Fibroblast of mammary gland (primary cell): Measurements from ENCODE around the gene KRT7.

ENCODE experiments used
- DNase-seq: peaks from one replicate; pipeline ENCODE4 v3.0.0-alpha.2; 2010; ENCODE audit warnings: low read depth
- H3K4me3 ChIP-seq: 2 replicates; pipeline ENCODE4 v1.5.1; 2011; ENCODE audit warnings: low read depth, mild to moderate bottlenecking, low read length, moderate library complexity; ENCODE audit not compliant: control insufficient read depth
- TF ChIP-seq, protein P1 (sequence below): conservative IDR thresholded peaks from 2 replicates; pipeline ENCODE4 v1.5.1; 2011; ENCODE audit warnings: low read depth, low read length, inconsistent platforms; ENCODE audit not compliant: control insufficient read depth, insufficient read depth

The KRT7 gene

DNA sequence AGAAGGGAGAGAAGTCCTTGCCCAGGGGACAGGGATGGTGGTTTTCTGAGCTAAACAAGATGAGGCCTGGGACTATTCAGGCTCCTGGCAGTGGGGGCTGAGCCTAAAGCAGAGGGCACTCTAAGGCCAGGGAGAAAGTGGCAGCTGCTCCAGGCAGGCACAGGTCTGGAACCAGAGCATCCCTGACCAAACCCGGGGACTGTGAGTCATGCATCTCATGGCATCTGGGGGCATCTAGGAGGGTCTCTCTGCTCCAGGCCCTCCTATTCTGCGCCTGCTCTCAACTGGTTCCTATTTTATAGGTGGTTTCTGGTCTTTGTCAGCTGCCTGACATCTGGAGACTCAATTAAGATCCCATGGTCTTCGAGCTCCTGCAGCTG is 11.6 kb downstream of the KRT7 start:
- no peak overlapping the region for H3K4me3 ChIP-seq
- no peak for DNase-seq
- TF ChIP-seq, protein P1, sequence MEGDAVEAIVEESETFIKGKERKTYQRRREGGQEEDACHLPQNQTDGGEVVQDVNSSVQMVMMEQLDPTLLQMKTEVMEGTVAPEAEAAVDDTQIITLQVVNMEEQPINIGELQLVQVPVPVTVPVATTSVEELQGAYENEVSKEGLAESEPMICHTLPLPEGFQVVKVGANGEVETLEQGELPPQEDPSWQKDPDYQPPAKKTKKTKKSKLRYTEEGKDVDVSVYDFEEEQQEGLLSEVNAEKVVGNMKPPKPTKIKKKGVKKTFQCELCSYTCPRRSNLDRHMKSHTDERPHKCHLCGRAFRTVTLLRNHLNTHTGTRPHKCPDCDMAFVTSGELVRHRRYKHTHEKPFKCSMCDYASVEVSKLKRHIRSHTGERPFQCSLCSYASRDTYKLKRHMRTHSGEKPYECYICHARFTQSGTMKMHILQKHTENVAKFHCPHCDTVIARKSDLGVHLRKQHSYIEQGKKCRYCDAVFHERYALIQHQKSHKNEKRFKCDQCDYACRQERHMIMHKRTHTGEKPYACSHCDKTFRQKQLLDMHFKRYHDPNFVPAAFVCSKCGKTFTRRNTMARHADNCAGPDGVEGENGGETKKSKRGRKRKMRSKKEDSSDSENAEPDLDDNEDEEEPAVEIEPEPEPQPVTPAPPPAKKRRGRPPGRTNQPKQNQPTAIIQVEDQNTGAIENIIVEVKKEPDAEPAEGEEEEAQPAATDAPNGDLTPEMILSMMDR: no peak

DNA sequence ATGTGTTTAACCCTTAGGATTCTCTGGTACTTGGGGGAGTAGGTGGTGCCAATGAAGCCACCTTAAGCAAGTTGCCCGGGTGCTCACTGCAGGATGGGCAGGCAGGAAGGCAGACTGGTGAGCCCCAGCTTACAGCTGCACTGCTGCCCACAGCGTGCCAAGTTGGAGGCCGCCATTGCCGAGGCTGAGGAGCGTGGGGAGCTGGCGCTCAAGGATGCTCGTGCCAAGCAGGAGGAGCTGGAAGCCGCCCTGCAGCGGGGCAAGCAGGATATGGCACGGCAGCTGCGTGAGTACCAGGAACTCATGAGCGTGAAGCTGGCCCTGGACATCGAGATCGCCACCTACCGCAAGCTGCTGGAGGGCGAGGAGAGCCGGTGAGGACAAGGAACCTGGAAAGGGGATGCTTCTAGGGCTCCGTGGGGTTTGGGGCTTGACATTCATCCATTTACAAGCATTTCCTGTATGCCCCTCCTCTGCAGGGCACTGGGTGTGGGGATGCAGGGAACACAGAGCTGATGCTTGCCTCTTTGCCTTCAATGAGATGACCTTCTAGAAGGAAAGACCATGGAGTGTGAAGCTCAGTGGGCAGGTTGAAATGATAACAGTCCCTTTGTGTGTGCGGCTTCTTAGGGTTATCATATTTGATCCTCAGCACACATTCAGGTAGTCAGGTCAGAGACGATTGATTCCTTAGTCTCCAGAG is 12.4 kb downstream of the KRT7 start:
- TF ChIP-seq, protein P1: no peak
- no peak overlapping the region for H3K4me3 ChIP-seq
- no peak for DNase-seq

- DNase-seq: no peak
- H3K4me3 ChIP-seq: no peak overlapping the region
- TF ChIP-seq, protein P1: no peak
Measured at GRCh38 chr12:52245962-52246569, 13.0 kb downstream of the KRT7 start.

GRCh38 chr12:52246720-52247621 is 13.9 kb downstream of the KRT7 start:
- DNase-seq: no peak
- no peak overlapping the region for H3K4me3 ChIP-seq
- TF ChIP-seq, protein P1: no peak

GRCh38 chr12:52247622-52248540 is 14.8 kb downstream of the KRT7 start:
- DNase-seq: no peak
- TF ChIP-seq, protein P1: no peak
- H3K4me3 ChIP-seq: no peak overlapping the region
